H1 (cell line): ENCODE results near the gene APH1B. TPM values are rescaled to one million over a fixed set of nuclear protein-coding genes. Genes with fewer than 3 reads are reported as not detected.

Source experiments
- CTCF ChIA-PET: fragments of 300-600 bp; sonication (Branson Sonifier 250); formaldehyde crosslinking; loops from one replicate; lab custom pipeline; 2021; ENCODE audit not compliant: partially characterized antibody; lab: Charles Lee
- POLR2A ChIA-PET: fragments of 300-600 bp; sonication (Branson Sonifier 250); formaldehyde crosslinking; loops from one replicate; lab custom pipeline; 2021; ENCODE audit warnings: inconsistent platforms; ENCODE audit not compliant: partially characterized antibody; lab: Charles Lee
- DNase-seq, 2 experiments: peaks; one replicate each; pipeline versions ENCODE4 v3.0.0 to v3.0.0-alpha.2; 2010 to 2022; ENCODE audit warnings: low spot score in 2 of 2, low read depth in 1 of 2, mixed read lengths in 1 of 2
- FAIRE-seq: peaks from 2 replicates; lab custom pipeline; 2011; peaks lifted over from hg19 to GRCh38; lab: Jason Lieb, UNC
- H2AFZ ChIP-seq: 2 replicates; pipeline ENCODE4 v1.8.1; 2012; ENCODE audit warnings: low read length, inconsistent platforms
- H2AK5ac ChIP-seq: 2 replicates; pipeline ENCODE4 v1.6.1; 2013; ENCODE audit warnings: low read depth, low read length
- H2BK120ac ChIP-seq: replicated peaks from 2 replicates; pipeline ENCODE3; 2013; ENCODE audit warnings: low read depth, low read length, inconsistent platforms
- H2BK12ac ChIP-seq: 2 replicates; pipeline ENCODE4 v1.6.1; 2013; ENCODE audit warnings: low read depth, low read length
- H2BK15ac ChIP-seq: 2 replicates; pipeline ENCODE4 v1.6.1; 2013; ENCODE audit warnings: low read length
- H2BK20ac ChIP-seq: 2 replicates; pipeline ENCODE4 v1.6.1; 2013; ENCODE audit warnings: low read length
- H2BK5ac ChIP-seq: 2 replicates; pipeline ENCODE4 v1.6.1; 2013; ENCODE audit warnings: low read depth, low read length
- H3K14ac ChIP-seq: 2 replicates; pipeline ENCODE4 v1.6.1; 2013; ENCODE audit warnings: inconsistent platforms; ENCODE audit not compliant: insufficient read length
- H3K18ac ChIP-seq: 2 replicates; pipeline ENCODE4 v1.6.1; 2013; ENCODE audit warnings: low read length; ENCODE audit errors: extremely low read depth
- H3K23ac ChIP-seq: 2 replicates; pipeline ENCODE4 v1.6.1; 2013; ENCODE audit warnings: inconsistent platforms; ENCODE audit not compliant: insufficient read length
- H3K23me2 ChIP-seq: 2 replicates; pipeline ENCODE4 v1.6.1; 2013; ENCODE audit warnings: low read depth, low read length
- H3K27ac ChIP-seq: 2 replicates; pipeline ENCODE4 v1.6.1; 2011; ENCODE audit warnings: low read depth, low read length, inconsistent platforms
- H3K27me3 ChIP-seq, 4 experiments: replicated peaks in 1 of 4; 1 replicate in 1 of 4; 2 replicates in 3 of 4; pipeline versions ENCODE4 v1.6.1 to v1.8.1; 2011 to 2013; ENCODE audit warnings: low read length in 3 of 4, mild to moderate bottlenecking in 3 of 4, inconsistent platforms in 2 of 4, mixed read lengths in 2 of 4, moderate library complexity in 1 of 4; ENCODE audit not compliant: control insufficient read depth in 3 of 4, insufficient read depth in 3 of 4; ENCODE audit errors: extremely low read depth in 1 of 4
- H3K36me3 ChIP-seq, 4 experiments: 2 replicates each; pipeline versions ENCODE4 v1.6.1 to v1.8.1; 2011 to 2013; ENCODE audit warnings: mild to moderate bottlenecking in 4 of 4, low read length in 3 of 4, moderate library complexity in 2 of 4, control low read depth in 1 of 4, inconsistent platforms in 1 of 4; ENCODE audit not compliant: insufficient read depth in 4 of 4, control insufficient read depth in 2 of 4
- H3K4ac ChIP-seq: replicated peaks from 2 replicates; pipeline ENCODE3; 2013; ENCODE audit warnings: low read length, low read depth, mixed read lengths, inconsistent platforms; ENCODE audit not compliant: insufficient read length
- H3K4me1 ChIP-seq, 4 experiments: replicated peaks in 1 of 4; 1 replicate in 1 of 4; 2 replicates in 3 of 4; pipeline versions ENCODE4 v1.6.1 to v1.8.1; 2011 to 2013; ENCODE audit warnings: low read length in 3 of 4, inconsistent platforms in 2 of 4, mixed read lengths in 1 of 4; ENCODE audit not compliant: insufficient read depth in 4 of 4, control insufficient read depth in 3 of 4
- H3K4me2 ChIP-seq, 2 experiments: 2 replicates each; pipeline versions ENCODE4 v1.6.1 to v1.8.1; 2011 to 2013; ENCODE audit warnings: low read depth in 2 of 2, low read length in 2 of 2, control low read depth in 1 of 2, inconsistent platforms in 1 of 2, mild to moderate bottlenecking in 1 of 2; ENCODE audit not compliant: insufficient read depth in 1 of 2
- H3K4me3 ChIP-seq, 4 experiments: fragments of 200-600, 300-600 bp in 1 of 4; sonication (generic), shearing (Covaris generic), sonication (Bioruptor Twin) in 1 of 4; 2 replicates each; pipeline versions ENCODE4 v1.5.1 to v1.8.1; 2011 to 2016; ENCODE audit warnings: low read length in 4 of 4, low read depth in 3 of 4, control low read depth in 2 of 4, inconsistent platforms in 2 of 4, mild to moderate bottlenecking in 2 of 4, mixed read lengths in 1 of 4, moderate library complexity in 1 of 4; ENCODE audit not compliant: insufficient read depth in 2 of 4; ENCODE audit errors: extremely low read depth in 1 of 4
- H3K56ac ChIP-seq: replicated peaks from 2 replicates; pipeline ENCODE3; 2013; ENCODE audit warnings: low read depth, mild to moderate bottlenecking, mixed read lengths, low read length, inconsistent platforms; ENCODE audit not compliant: insufficient read length
- H3K79me1 ChIP-seq: 2 replicates; pipeline ENCODE4 v1.6.1; 2013; ENCODE audit warnings: low read depth, low read length, control low read depth
- H3K79me2 ChIP-seq, 2 experiments: 2 replicates each; pipeline versions ENCODE4 v1.6.1 to v1.8.1; 2012 to 2013; ENCODE audit warnings: low read length in 2 of 2, mild to moderate bottlenecking in 2 of 2, inconsistent platforms in 1 of 2; ENCODE audit not compliant: insufficient read depth in 2 of 2, control insufficient read depth in 1 of 2
- H3K9ac ChIP-seq, 4 experiments: replicated peaks in 1 of 4; 1 replicate in 1 of 4; 2 replicates in 3 of 4; pipeline versions ENCODE4 v1.6.1 to v1.8.1; 2011 to 2013; ENCODE audit warnings: low read depth in 3 of 4, low read length in 3 of 4, control low read depth in 2 of 4, mild to moderate bottlenecking in 2 of 4, moderate library complexity in 2 of 4, inconsistent platforms in 1 of 4; ENCODE audit errors: extremely low read depth in 1 of 4
- H3K9me3 ChIP-seq, 2 experiments: 2 replicates each; pipeline versions ENCODE4 v1.6.1 to v1.8.1; 2012 to 2013; ENCODE audit warnings: mild to moderate bottlenecking in 2 of 2, moderate library complexity in 2 of 2, control low read depth in 1 of 2, inconsistent platforms in 1 of 2, low read depth in 1 of 2, low read length in 1 of 2, mixed read lengths in 1 of 2; ENCODE audit not compliant: insufficient read depth in 2 of 2
- H4K20me1 ChIP-seq, 2 experiments: replicated peaks in 1 of 2; 2 replicates each; pipeline versions ENCODE3 to v1.8.1; 2011 to 2013; ENCODE audit warnings: inconsistent platforms in 2 of 2, low read length in 2 of 2, mild to moderate bottlenecking in 1 of 2; ENCODE audit not compliant: insufficient read depth in 2 of 2, control insufficient read depth in 1 of 2
- H4K5ac ChIP-seq: 2 replicates; pipeline ENCODE4 v1.6.1; 2013; ENCODE audit warnings: low read length, low read depth, mixed read lengths, inconsistent platforms; ENCODE audit not compliant: insufficient read length
- H4K8ac ChIP-seq: 2 replicates; pipeline ENCODE4 v1.8.0; 2013; ENCODE audit warnings: mild to moderate bottlenecking, moderate library complexity, low read length, inconsistent platforms; ENCODE audit not compliant: insufficient read depth; ENCODE audit errors: extremely low read depth
- H4K91ac ChIP-seq: replicated peaks from 2 replicates; pipeline ENCODE3; 2013; ENCODE audit warnings: low read length, mixed read lengths, inconsistent platforms; ENCODE audit not compliant: insufficient read length
- CHD2 ChIP-seq: IDR thresholded peaks from 2 replicates; pipeline ENCODE4 v1.6.1; 2012; ENCODE audit warnings: low read length, improper control_type of control experiment
- EGR1 ChIP-seq: IDR thresholded peaks from 2 replicates; pipeline ENCODE4 v1.6.1; 2011; ENCODE audit warnings: low read depth, low read length, borderline replicate concordance
- WGBS, 2 experiments: shearing (Covaris generic) in 1 of 2; methylation state at CpG; one replicate each; pipeline versions ENCODE4 v1.1.6 to v1.1.7; 2013 to 2015; ENCODE audit warnings: low lambda C conversion rate in 2 of 2, mixed read lengths in 2 of 2, inconsistent platforms in 1 of 2, low coverage in 1 of 2, missing lambda C conversion rate in 1 of 2; ENCODE audit not compliant: insufficient replicate concordance in 2 of 2, insufficient coverage in 1 of 2, insufficient read length in 1 of 2; ENCODE audit errors: extremely low coverage in 1 of 2, missing lambda C conversion rate in 1 of 2; 5-methylcytosine and 5-hydroxymethylcytosine counted together
- polyA plus RNA-seq, 7 experiments: library from polyadenylated mRNA; depleted of rRNA in 3 of 7; stranded (reverse) in 5 of 7; unstranded in 2 of 7; fragments of >200 nt in 5 of 7; fragments of 200-250 nt in 2 of 7; gene quantifications; 1 replicate in 5 of 7; 2 replicates in 1 of 7; 4 replicates in 1 of 7; pipeline versions ENCODE4 v1.2.1 to v1.2.3, GENCODE V29; 2011 to 2013; ENCODE audit warnings: missing spikeins in 2 of 7, mixed read lengths in 2 of 7
- total RNA-seq: library from RNA; stranded (reverse); fragmentation: NEBNext Ultra II Directional; extraction: Animal tissue kit (Norgen Biotek cat#: 25700); gene quantifications from 2 replicates; pipeline ENCODE4 v1.2.1, GENCODE V29; 2021

APH1B gene
- total and polyA plus RNA-seq, 2 of the 8 experiments (the other 6 are each of a cell fraction or from before 2014, with no cell fraction given) = 11.5 to 22.9 TPM

- H3K56ac ChIP-seq = no peak overlapping the region
- H4K20me1 ChIP-seq = no peaks in the 10 kb centered on the region
- H3K36me3 ChIP-seq = no peaks in the 10 kb centered on the region
- H4K91ac ChIP-seq = no peak overlapping the region
- H3K79me2 ChIP-seq = no peaks in the 10 kb centered on the region
- no peak overlapping the region for H3K27ac ChIP-seq
- no peak overlapping the region for H4K8ac ChIP-seq
- H3K4me1 ChIP-seq = no peaks in the 10 kb centered on the region
- H3K18ac ChIP-seq = no peak overlapping the region
- TF ChIP-seq EGR1 = no peak
- TF ChIP-seq CHD2 = no peak
- H4K5ac ChIP-seq = no peak overlapping the region
- ChIA-PET CTCF (interaction anchor here (1.1 to 1.7 kb wide), 4 partner anchors 8 to 606 kb away, joined by 3 to 8 read pairs (median 4); no protein-coding TSS in a partner anchor), POLR2A (interaction anchor here (0.9 to 1.1 kb wide), 2 partner anchors 8 to 10 kb away, joined by 3 read pairs; no protein-coding TSS in a partner anchor)
- no peaks in the 10 kb centered on the region for H3K9me3 ChIP-seq
- no peak overlapping the region for H3K4ac ChIP-seq
- H3K14ac ChIP-seq = no peak overlapping the region
- no peaks in the 10 kb centered on the region for H3K23me2 ChIP-seq
- H3K4me2 ChIP-seq = no peak overlapping the region
- H2AFZ ChIP-seq = no peak overlapping the region
- H3K79me1 ChIP-seq = no peaks in the 10 kb centered on the region
- no peak overlapping the region for H2BK5ac ChIP-seq
- no peak overlapping the region for H3K9ac ChIP-seq
- no peak overlapping the region for H2AK5ac ChIP-seq
- H2BK20ac ChIP-seq = no peak overlapping the region
- DNase-seq = no peak
- H2BK15ac ChIP-seq = no peak overlapping the region
- FAIRE-seq = no peak
- no peaks in the 10 kb centered on the region for H3K27me3 ChIP-seq
- 85% methylated on average over 7 of the region's 7 CpGs; no CpG with 5 or more reads in 1 of the 2 experiments for WGBS, 2 experiments
- no peak overlapping the region for H2BK120ac ChIP-seq
- no peak overlapping the region for H3K4me3 ChIP-seq
- H3K23ac ChIP-seq = no peak overlapping the region
- H2BK12ac ChIP-seq = no peak overlapping the region
These were observed 71.0 kb downstream of the APH1B start for GRCh38 chr15:63348392-63348791.
